GM12878 (cell line): ENCODE measurements around the gene CRIM1. TPM values are rescaled to one million over a fixed set of nuclear protein-coding genes. Genes with fewer than 3 reads are reported as not detected.

Source experiments
- ATAC-seq: fragments of 200-7000 bp; cut with Tn5 transposase; 3 replicates; pipeline ENCODE4 v1.9.1; 2020; ENCODE audit warnings: mild to moderate bottlenecking, moderate library complexity
- BruUV-seq: library from RNA; stranded (reverse); fragments of 400-500 nt; replicated peaks from 2 replicates; lab custom pipeline; 2021; lab: Mats Ljungman, UMichigan
- CTCF ChIA-PET: fragments of 300-600 bp; sonication (Branson Sonifier 250); formaldehyde crosslinking; extraction: SDS; loops from one replicate; lab custom pipeline; 2021; ENCODE audit warnings: inconsistent platforms; lab: Yijun Ruan, JAX
- POLR2A ChIA-PET: fragments of 350-600 bp; formaldehyde crosslinking; extraction: SDS; loops from one replicate; lab custom pipeline; 2021; ENCODE audit warnings: inconsistent platforms; lab: Charles Lee
- RAD21 ChIA-PET: fragments of 300-600 bp; sonication (Branson Sonifier 250); formaldehyde crosslinking; loops from one replicate; lab custom pipeline; 2023; ENCODE audit warnings: antibody characterized with exemption; ENCODE audit not compliant: unreplicated experiment; lab: Charles Lee
- SMC1A ChIA-PET: fragments of 300-600 bp; sonication (Branson Sonifier 250); formaldehyde crosslinking; loops from one replicate; lab custom pipeline; 2023; ENCODE audit not compliant: unreplicated experiment, uncharacterized antibody; lab: Charles Lee
- DNase-seq: peaks from one replicate; pipeline ENCODE4 v3.0.0-alpha.2; 2011; ENCODE audit warnings: low read depth, low spot score
- FAIRE-seq: peaks from 3 replicates; lab custom pipeline; 2011; peaks lifted over from hg19 to GRCh38; lab: Jason Lieb, UNC
- H2AFZ ChIP-seq: 2 replicates; pipeline ENCODE4 v1.6.0; 2011; ENCODE audit warnings: low read depth, low read length, control low read depth; ENCODE audit not compliant: control insufficient read depth
- H3K27ac ChIP-seq: 2 replicates; pipeline ENCODE4 v1.5.1; 2011; ENCODE audit warnings: control low read depth; ENCODE audit not compliant: control insufficient read depth, insufficient read depth
- H3K27me3 ChIP-seq, 2 experiments: replicated peaks in 1 of 2; 2 replicates each; pipeline versions ENCODE4 v1.6.0 to v1.6.1; 2011; ENCODE audit warnings: low read length in 1 of 2; ENCODE audit not compliant: control insufficient read depth in 2 of 2, insufficient read depth in 2 of 2
- H3K36me3 ChIP-seq, 2 experiments: 2 replicates each; pipeline ENCODE4 v1.5.1; 2011; ENCODE audit warnings: low read length in 1 of 2; ENCODE audit not compliant: control insufficient read depth in 2 of 2, insufficient read depth in 2 of 2
- H3K4me1 ChIP-seq: 2 replicates; pipeline ENCODE4 v1.6.1; 2011; ENCODE audit warnings: mild to moderate bottlenecking, low read length, moderate library complexity, mixed read lengths; ENCODE audit not compliant: control insufficient read depth, insufficient read depth
- H3K4me2 ChIP-seq: 2 replicates; pipeline ENCODE4 v1.6.0; 2011; ENCODE audit warnings: control low read depth; ENCODE audit not compliant: control insufficient read depth, insufficient read depth
- H3K4me3 ChIP-seq: fragments of 200-600 bp; sonication (generic); 2 replicates; pipeline ENCODE4 v1.5.1; 2016
- H3K79me2 ChIP-seq: 2 replicates; pipeline ENCODE4 v1.6.0; 2011; ENCODE audit warnings: low read length; ENCODE audit not compliant: control insufficient read depth, insufficient read depth
- H3K9ac ChIP-seq: 2 replicates; pipeline ENCODE4 v1.8.0; 2011; ENCODE audit warnings: low read length, control low read depth, mixed read lengths; ENCODE audit not compliant: control insufficient read depth, insufficient read depth
- H3K9me3 ChIP-seq: replicated peaks from 3 replicates; pipeline ENCODE4 v1.5.1; 2011; ENCODE audit warnings: mild to moderate bottlenecking, low read length; ENCODE audit not compliant: control insufficient read depth, insufficient read depth
- H4K20me1 ChIP-seq: 2 replicates; pipeline ENCODE4 v1.6.0; 2011; ENCODE audit not compliant: control insufficient read depth, insufficient read depth
- CREB1 ChIP-seq: IDR thresholded peaks from 2 replicates; pipeline ENCODE4 v1.6.1; 2012; ENCODE audit warnings: low read depth, mild to moderate bottlenecking, inconsistent platforms
- E4F1 ChIP-seq: fragments of 450-650 bp; IDR thresholded peaks from 2 replicates; pipeline ENCODE4 v1.6.1; 2018; ENCODE audit warnings: borderline replicate concordance, mild to moderate bottlenecking; ENCODE audit not compliant: partially characterized antibody
- HDAC2 ChIP-seq: fragments of 200-600 bp; sonication (generic); IDR thresholded peaks from 2 replicates; pipeline ENCODE4 v1.6.1; 2017
- YBX1 ChIP-seq: fragments of 450-650 bp; IDR thresholded peaks from 2 replicates; pipeline ENCODE4 v1.6.1; 2016; ENCODE audit warnings: antibody characterized with exemption
- WGBS: methylation state at CpG from one replicate; pipeline ENCODE4 v1.1.6; 2016; ENCODE audit warnings: low lambda C conversion rate; ENCODE audit not compliant: insufficient replicate concordance, insufficient coverage; ENCODE audit errors: missing lambda C conversion rate; 5-methylcytosine and 5-hydroxymethylcytosine counted together
- in situ Hi-C: fragments of 300-500 bp; cut with MboI; formaldehyde crosslinking; loops from 9 replicates; pipeline ENCODE4 v1.14.3; 2018; ENCODE audit warnings: mixed read lengths
- intact Hi-C: fragments of 100-400 bp; cut with micrococcal nuclease; formaldehyde crosslinking; loops from one replicate; pipeline ENCODE4 v1.14.2; 2022; ENCODE audit not compliant: unreplicated experiment
- polyA plus RNA-seq, 11 experiments: library from polyadenylated mRNA; depleted of rRNA in 4 of 11; unstranded in 6 of 11; stranded (reverse) in 5 of 11; fragments of >200 nt; fragmentation: Nextera tagmentation in 4 of 11; fragmentation: Illumina TruSeq in 1 of 11; extraction: Ambion mirVana in 4 of 11; extraction: Trizol in 1 of 11; gene quantifications; 1 replicate in 1 of 11; 2 replicates in 10 of 11; pipeline versions ENCODE4 v1.2.1 to v1.2.3, GENCODE V29; 2011 to 2016; ENCODE audit warnings: inconsistent platforms in 2 of 11, missing spikeins in 2 of 11, low read depth in 1 of 11
- total RNA-seq, 4 experiments: library from RNA; depleted of rRNA in 3 of 4; stranded (reverse); fragments of >200 nt in 3 of 4; fragmentation: Illumina TruSeq in 1 of 4; extraction: Trizol in 1 of 4; gene quantifications; 2 replicates each; pipeline versions ENCODE4 v1.2.1 to v1.2.3, GENCODE V29; 2013 to 2021

The CRIM1 gene
- total and polyA plus RNA-seq, 10 of the 15 experiments (the other 5 are each of a cell fraction or from before 2014, with no cell fraction given), result 0.42 to 7.4 (median 3.1) TPM

GRCh38 chr2:36343606-36344005 is 12.0 kb upstream of the CRIM1 start:
- ATAC-seq, result no peak
- POLR2A ChIA-PET, result no interaction called here
- 49% methylated on average over 3 of the region's 3 CpGs for WGBS

More at GRCh38 chr2:36343606-36344005, 12.0 kb upstream of the CRIM1 start:
- Histone ChIP-seq H2AFZ (no peak overlapping the region), H3K9ac (no peak overlapping the region), H4K20me1 (no peaks in the 10 kb centered on the region), H3K79me2 (no peaks in the 10 kb centered on the region), H3K36me3 (no peaks in the 10 kb centered on the region), H3K9me3 (no peaks in the 10 kb centered on the region), H3K27ac (no peak overlapping the region), H3K4me2 (no peak overlapping the region), H3K4me1 (no peaks in the 10 kb centered on the region), H3K4me3 (no peak overlapping the region), H3K27me3 (no peaks in the 10 kb centered on the region)
- no TSS peak for BruUV-seq
- ChIA-PET CTCF (no interaction called here), SMC1A (no interaction called here), RAD21 (no interaction called here)
- TF ChIP-seq YBX1, result no peak
- no peak for TF ChIP-seq CREB1
- TF ChIP-seq HDAC2, result no peak
- no peak for TF ChIP-seq E4F1
- intact Hi-C loops (no loop called here), in situ Hi-C loops (no loop called here)
- DNase-seq (no peak), FAIRE-seq (no peak)
